PC-9 (cell line): Measurements from ENCODE around the gene SCN10A.

Experiments
- EZH2 ChIP-seq: fragments of 200-600 bp; sonication (generic); IDR thresholded peaks from 2 replicates; pipeline ENCODE4 v1.8.0; 2017; ENCODE audit warnings: antibody characterized with exemption, low read depth
- TF ChIP-seq, protein P1 (sequence below): fragments of 200-600 bp; sonication (generic); conservative IDR thresholded peaks from 2 replicates; pipeline ENCODE4 v1.6.1; 2017; ENCODE audit warnings: mixed run types, antibody characterized with exemption, mild to moderate bottlenecking, moderate library complexity

DNA sequence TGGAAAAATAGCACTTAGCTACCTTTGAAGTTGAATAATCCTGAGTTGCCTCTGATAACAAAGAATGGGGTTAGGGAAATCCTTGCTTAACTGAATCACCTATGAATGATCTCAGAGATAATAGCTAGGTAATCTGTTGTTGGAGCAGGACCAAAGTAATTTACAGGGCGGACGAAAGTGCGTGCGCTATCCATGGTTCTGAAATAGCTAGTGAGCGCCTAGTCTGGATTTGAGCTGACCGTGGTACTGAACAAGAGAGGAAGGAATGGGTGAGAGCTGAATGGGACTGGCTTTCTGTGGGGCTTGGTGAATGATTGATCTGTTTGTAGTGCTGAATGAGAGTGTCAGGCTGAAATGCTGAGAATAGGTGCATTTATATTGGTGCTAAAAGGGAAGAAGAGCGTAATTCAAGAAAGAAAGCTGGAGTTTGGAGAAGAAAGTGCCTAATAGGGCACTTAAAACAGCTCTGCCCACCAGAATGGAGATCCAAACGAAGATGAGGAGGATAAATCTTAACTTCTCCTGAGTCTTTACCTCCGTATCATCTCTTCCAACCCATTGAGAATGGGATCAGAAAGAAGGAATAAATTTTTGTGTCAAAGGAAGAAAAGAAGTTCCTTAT lies 10.1 kb downstream of the SCN10A start:
- no peak for TF ChIP-seq EZH2
- TF ChIP-seq, protein P1, sequence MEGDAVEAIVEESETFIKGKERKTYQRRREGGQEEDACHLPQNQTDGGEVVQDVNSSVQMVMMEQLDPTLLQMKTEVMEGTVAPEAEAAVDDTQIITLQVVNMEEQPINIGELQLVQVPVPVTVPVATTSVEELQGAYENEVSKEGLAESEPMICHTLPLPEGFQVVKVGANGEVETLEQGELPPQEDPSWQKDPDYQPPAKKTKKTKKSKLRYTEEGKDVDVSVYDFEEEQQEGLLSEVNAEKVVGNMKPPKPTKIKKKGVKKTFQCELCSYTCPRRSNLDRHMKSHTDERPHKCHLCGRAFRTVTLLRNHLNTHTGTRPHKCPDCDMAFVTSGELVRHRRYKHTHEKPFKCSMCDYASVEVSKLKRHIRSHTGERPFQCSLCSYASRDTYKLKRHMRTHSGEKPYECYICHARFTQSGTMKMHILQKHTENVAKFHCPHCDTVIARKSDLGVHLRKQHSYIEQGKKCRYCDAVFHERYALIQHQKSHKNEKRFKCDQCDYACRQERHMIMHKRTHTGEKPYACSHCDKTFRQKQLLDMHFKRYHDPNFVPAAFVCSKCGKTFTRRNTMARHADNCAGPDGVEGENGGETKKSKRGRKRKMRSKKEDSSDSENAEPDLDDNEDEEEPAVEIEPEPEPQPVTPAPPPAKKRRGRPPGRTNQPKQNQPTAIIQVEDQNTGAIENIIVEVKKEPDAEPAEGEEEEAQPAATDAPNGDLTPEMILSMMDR = no peak
